Left cardiac atrium (tissue), 4 donors: Measurements from ENCODE around the gene ATF6. TPM values are rescaled to one million over a fixed set of nuclear protein-coding genes. Genes with fewer than 3 reads are reported as not detected.
A peak's percentile ranks its signal among the peaks of the same experiment; 100 is the strongest.
"Not testable (repeated sequence)": the region's sequence is repeated elsewhere in the genome, so short reads cannot be mapped to it uniquely, and the experiment has no call there.

ENCODE experiments used
- ATAC-seq, 2 donors: fragments of 200-7000 bp; cut with Tn5 transposase; one replicate each; pipeline ENCODE4 v1.9.1; 2020; ENCODE audit warnings: mild to moderate bottlenecking in 2 of 2, moderate library complexity in 2 of 2
- DNase-seq: peaks from one replicate; pipeline ENCODE4 v3.0.0-alpha.2; 2020
- intact Hi-C, 2 donors: fragments of 100-400 bp; cut with DNase I; formaldehyde crosslinking; loops; one replicate each; pipeline versions ENCODE4 v1.14.1 to v1.15.1; 2022 to 2023
- long read RNA-seq: library from polyadenylated mRNA; unstranded; transcript quantifications from one replicate; pipeline ENCODE4 v2.0.0, GENCODE V29; 2021
- total RNA-seq, 2 donors: library from RNA; stranded (reverse); fragmentation: NEBNext Ultra II Directional; extraction: Animal tissue kit (Norgen Biotek cat#: 25700); gene quantifications; one replicate each; pipeline ENCODE4 v1.2.1, GENCODE V29; 2021
- donor health status: DM: no; HTN: yes; CAD: no.
- donor health status: DM: no; HTN: yes; CAD: no; lungs with severe emphysema.
- donor health status: DM: yes; HTN: yes; CAD: no.
- donor health status: Dilated cardiomyopathy.

Gene ATF6
- 10 to 100 TPM; 14.4 to 20.3 TPM for total RNA-seq
- long read RNA-seq, full-length matches to known transcripts: 19 of 26 reads
- long read RNA-seq, partial matches to known transcripts: 1 of 26 reads
- long read RNA-seq, other reads (novel, unspliced or antisense): 6 of 26 reads

GRCh38 chr1:161766102-161766981 lies at the start of gene ATF6:
ATF6 (plus strand) TSS chr1:161766320; CDS start chr1:161766361, 41 bp downstream.
- ATAC-seq (peak; percentile 92 to 94), DNase-seq (peak; percentile 90)
- intact Hi-C loops: no loop called here

GRCh38 chr1:161718559-161719324 lies 47.4 kb upstream of the ATF6 start:
- intact Hi-C loops: no loop called here
- no peak for DNase-seq
- ATAC-seq: no peak

GRCh38 chr1:161719325-161719611 lies 46.9 kb upstream of the ATF6 start:
- no peak for ATAC-seq
- intact Hi-C loops: no loop called here
- DNase-seq: no peak

- ATAC-seq (no peak), DNase-seq (no peak)
- intact Hi-C loops: no loop called here
Observed at GRCh38 chr1:161720422-161720821, 45.7 kb upstream of the ATF6 start.

GRCh38 chr1:161720956-161721737 lies 45.0 kb upstream of the ATF6 start, which contains the start of gene FCRLB:
FCRLB (plus strand) TSS chr1:161721544; CDS start chr1:161722673, 1,129 bp downstream.
- ATAC-seq (no peak), DNase-seq (no peak)
- intact Hi-C loops: no loop called here

GRCh38 chr1:161721738-161722343 lies 44.3 kb upstream of the ATF6 start:
- DNase-seq (no peak), ATAC-seq (peak in 1 of 2 donors; percentile 30)
- intact Hi-C loops: no loop called here

GRCh38 chr1:161722406-161722805 lies 43.7 kb upstream of the ATF6 start:
- ATAC-seq (no peak), DNase-seq (no peak)
- intact Hi-C loops: no loop called here

GRCh38 chr1:161723459-161724141 lies 42.5 kb upstream of the ATF6 start:
- no peak for ATAC-seq
- DNase-seq: no peak
- intact Hi-C loops: no loop called here

- ATAC-seq, DNase-seq, intact Hi-C loops: not testable (repeated sequence)
Observed at GRCh38 chr1:161725258-161725907, 40.7 kb upstream of the ATF6 start.

GRCh38 chr1:161725908-161726472 lies 40.1 kb upstream of the ATF6 start:
- ATAC-seq: peak; percentile 25 to 34
- intact Hi-C loops: no loop called here
- DNase-seq: peak; percentile 47

GRCh38 chr1:161726473-161727255 lies 39.5 kb upstream of the ATF6 start:
- intact Hi-C loops: no loop called here
- ATAC-seq (peak; percentile 93 to 95), DNase-seq (peak; percentile 87)

GRCh38 chr1:161727256-161727924 lies 38.7 kb upstream of the ATF6 start:
- DNase-seq: no peak
- ATAC-seq: peak in 1 of 2 donors; percentile 3
- intact Hi-C loops: no loop called here

- DNase-seq (no peak), ATAC-seq (no peak)
- intact Hi-C loops: no loop called here
Observed at GRCh38 chr1:161728376-161729226, 37.5 kb upstream of the ATF6 start.

GRCh38 chr1:161730050-161730564 lies 36.0 kb upstream of the ATF6 start:
- ATAC-seq: no peak
- intact Hi-C loops: no loop called here
- DNase-seq: no peak

GRCh38 chr1:161731241-161731640 lies 34.9 kb upstream of the ATF6 start:
- intact Hi-C loops: no loop called here
- ATAC-seq: no peak
- no peak for DNase-seq
